ENCODE measurements around the gene PGAM2.

Gene PGAM2

DNA sequence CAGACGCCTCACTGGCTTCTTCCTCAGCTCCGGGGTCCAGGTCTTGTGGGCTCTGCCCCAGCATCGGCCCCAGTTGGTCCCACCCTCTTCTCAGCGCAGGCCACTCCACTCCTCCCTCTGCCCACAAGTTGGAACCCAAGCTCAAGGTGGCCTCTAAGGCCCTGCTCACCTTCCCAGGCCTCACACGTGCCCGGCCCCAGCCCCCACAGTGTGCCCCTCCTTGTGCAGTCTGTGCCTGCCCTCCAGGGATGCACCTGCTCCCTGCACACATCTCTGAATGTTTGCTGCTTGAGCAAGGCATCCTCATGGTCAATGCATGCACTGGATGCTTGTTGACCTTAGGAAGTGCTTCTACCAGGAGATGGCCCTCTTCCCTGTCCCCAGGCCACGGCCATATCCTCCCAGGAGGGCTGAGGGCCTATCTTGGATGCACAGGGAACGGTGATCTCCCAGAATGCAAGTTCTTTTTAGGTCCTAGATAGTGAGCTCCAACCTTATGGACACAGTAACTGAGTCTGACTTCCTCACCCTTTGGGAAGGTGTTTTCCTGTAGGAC is 31.0 kb upstream of the PGAM2 start:
- H3K36me3 ChIP-seq (ENCODE audit: insufficient read depth, low read length): no peaks in the 10 kb centered on the region
- peaks cover 70% of the 10 kb centered on the region for H3K4me1 ChIP-seq (ENCODE audit: insufficient read depth, low read length, poor library complexity, severe bottlenecking)
- H3K4me3 ChIP-seq (ENCODE audit: low read length, poor library complexity, severe bottlenecking): peak overlapping the region; percentile 14
- no peaks in the 10 kb centered on the region for H3K9me3 ChIP-seq (ENCODE audit: insufficient read depth, low read depth, low read length)
- peak overlapping the region; percentile 74 for H3K9ac ChIP-seq (ENCODE audit: low read depth, low read length, poor library complexity, severe bottlenecking)
- H3K79me2 ChIP-seq (ENCODE audit: insufficient read depth, low read length): no peaks in the 10 kb centered on the region
- TF ChIP-seq EZH2phosphoT487 (IDR thresholded peaks at IDR 0.05; ENCODE audit: borderline replicate concordance): no peak
- TF ChIP-seq, protein P1, sequence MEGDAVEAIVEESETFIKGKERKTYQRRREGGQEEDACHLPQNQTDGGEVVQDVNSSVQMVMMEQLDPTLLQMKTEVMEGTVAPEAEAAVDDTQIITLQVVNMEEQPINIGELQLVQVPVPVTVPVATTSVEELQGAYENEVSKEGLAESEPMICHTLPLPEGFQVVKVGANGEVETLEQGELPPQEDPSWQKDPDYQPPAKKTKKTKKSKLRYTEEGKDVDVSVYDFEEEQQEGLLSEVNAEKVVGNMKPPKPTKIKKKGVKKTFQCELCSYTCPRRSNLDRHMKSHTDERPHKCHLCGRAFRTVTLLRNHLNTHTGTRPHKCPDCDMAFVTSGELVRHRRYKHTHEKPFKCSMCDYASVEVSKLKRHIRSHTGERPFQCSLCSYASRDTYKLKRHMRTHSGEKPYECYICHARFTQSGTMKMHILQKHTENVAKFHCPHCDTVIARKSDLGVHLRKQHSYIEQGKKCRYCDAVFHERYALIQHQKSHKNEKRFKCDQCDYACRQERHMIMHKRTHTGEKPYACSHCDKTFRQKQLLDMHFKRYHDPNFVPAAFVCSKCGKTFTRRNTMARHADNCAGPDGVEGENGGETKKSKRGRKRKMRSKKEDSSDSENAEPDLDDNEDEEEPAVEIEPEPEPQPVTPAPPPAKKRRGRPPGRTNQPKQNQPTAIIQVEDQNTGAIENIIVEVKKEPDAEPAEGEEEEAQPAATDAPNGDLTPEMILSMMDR (conservative IDR thresholded peaks at IDR 0.05; ENCODE audit: low read length): no peak
- H2AFZ ChIP-seq (ENCODE audit: low read length): no peak overlapping the region
- no peaks in the 10 kb centered on the region for H3K27me3 ChIP-seq (ENCODE audit: insufficient read depth, low read length, poor library complexity, severe bottlenecking)
- H3F3A ChIP-seq (ENCODE audit: low read depth): peaks cover 9% of the 10 kb centered on the region
- peak overlapping the region; percentile 55 for H3K4me2 ChIP-seq (ENCODE audit: low read depth, low read length, poor library complexity, severe bottlenecking)
- no peaks in the 10 kb centered on the region for H3K9me2 ChIP-seq (replicated peaks; ENCODE audit: low read depth, low read length)
- H4K20me1 ChIP-seq (ENCODE audit: insufficient read depth, low read length, poor library complexity, severe bottlenecking): no peaks in the 10 kb centered on the region

DNA sequence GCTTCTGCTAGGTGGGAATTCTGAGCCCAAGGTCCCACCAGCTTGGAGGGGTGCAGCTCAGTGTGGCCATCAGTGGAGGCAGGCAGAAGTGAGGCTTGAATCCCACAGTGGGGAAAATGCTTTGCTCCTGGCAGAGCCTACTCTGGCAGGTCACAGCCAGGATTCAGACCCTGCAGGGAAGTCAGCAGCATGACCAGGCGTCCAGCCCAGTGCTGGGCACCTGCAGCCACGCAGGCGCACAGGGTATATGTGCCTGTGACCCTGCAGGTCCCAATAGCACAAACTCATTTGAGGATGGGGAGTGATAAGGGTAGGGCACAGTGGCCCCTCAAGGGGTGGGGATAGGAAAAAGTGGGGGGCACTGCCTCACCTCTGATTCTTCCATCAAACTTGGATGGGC is 30.4 kb upstream of the PGAM2 start:
- Histone ChIP-seq H3K79me2 (ENCODE audit: insufficient read depth, low read length) (no peaks in the 10 kb centered on the region), H3K9me2 (replicated peaks; ENCODE audit: low read depth, low read length) (no peaks in the 10 kb centered on the region), H4K20me1 (ENCODE audit: insufficient read depth, low read length, poor library complexity, severe bottlenecking) (no peaks in the 10 kb centered on the region), H2AFZ (ENCODE audit: low read length) (no peak overlapping the region), H3K4me3 (ENCODE audit: low read length, poor library complexity, severe bottlenecking) (no peak overlapping the region), H3K36me3 (ENCODE audit: insufficient read depth, low read length) (no peaks in the 10 kb centered on the region), H3F3A (ENCODE audit: low read depth) (peaks cover 9% of the 10 kb centered on the region), H3K9ac (ENCODE audit: low read depth, low read length, poor library complexity, severe bottlenecking) (peak overlapping the region; percentile 74), H3K4me1 (ENCODE audit: insufficient read depth, low read length, poor library complexity, severe bottlenecking) (peaks cover 68% of the 10 kb centered on the region), H3K4me2 (ENCODE audit: low read depth, low read length, poor library complexity, severe bottlenecking) (no peak overlapping the region), H3K9me3 (ENCODE audit: insufficient read depth, low read depth, low read length) (no peaks in the 10 kb centered on the region), H3K27me3 (ENCODE audit: insufficient read depth, low read length, poor library complexity, severe bottlenecking) (no peaks in the 10 kb centered on the region)
- no peak for TF ChIP-seq EZH2phosphoT487 (IDR thresholded peaks at IDR 0.05; ENCODE audit: borderline replicate concordance)
- TF ChIP-seq, protein P1 (conservative IDR thresholded peaks at IDR 0.05; ENCODE audit: low read length): no peak

DNA sequence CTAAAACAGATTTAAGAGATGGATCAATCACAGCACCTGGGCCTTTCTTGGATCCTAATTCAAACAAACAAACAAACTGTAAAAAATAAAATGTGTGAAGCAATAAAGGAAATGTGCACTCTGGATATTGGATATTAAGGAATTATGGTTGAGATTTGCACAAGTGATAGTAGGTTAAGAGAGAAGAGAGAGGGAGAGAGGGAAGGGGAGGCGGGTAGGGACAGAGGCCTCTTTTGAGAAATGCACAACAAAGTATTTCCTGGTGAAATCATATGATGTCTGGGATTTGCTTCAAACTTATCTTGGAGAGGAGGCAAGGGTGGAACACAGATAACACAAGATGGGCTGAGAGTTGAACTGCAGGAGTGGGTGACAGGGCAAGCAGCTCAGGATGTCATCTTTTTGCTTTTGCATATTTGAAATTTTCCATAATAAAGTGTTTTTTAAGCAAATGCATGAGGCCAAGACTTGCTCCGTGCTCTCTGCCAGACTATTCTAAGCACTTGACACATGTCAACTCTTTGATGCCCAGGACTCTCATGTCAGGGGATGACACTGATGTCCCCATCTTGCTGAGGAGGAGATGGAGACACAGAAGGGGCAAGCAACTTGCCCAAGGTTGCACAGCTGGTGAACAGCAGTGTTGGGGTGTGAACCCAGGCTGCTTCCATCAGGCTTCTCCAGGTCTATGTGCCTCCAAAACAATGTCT is 29.7 kb upstream of the PGAM2 start:
- Histone ChIP-seq H3K4me2 (ENCODE audit: low read depth, low read length, poor library complexity, severe bottlenecking) (no peak overlapping the region), H4K20me1 (ENCODE audit: insufficient read depth, low read length, poor library complexity, severe bottlenecking) (no peaks in the 10 kb centered on the region), H2AFZ (ENCODE audit: low read length) (no peak overlapping the region), H3K36me3 (ENCODE audit: insufficient read depth, low read length) (no peaks in the 10 kb centered on the region), H3K9me2 (replicated peaks; ENCODE audit: low read depth, low read length) (no peaks in the 10 kb centered on the region), H3K4me1 (ENCODE audit: insufficient read depth, low read length, poor library complexity, severe bottlenecking) (peaks cover 61% of the 10 kb centered on the region), H3K27me3 (ENCODE audit: insufficient read depth, low read length, poor library complexity, severe bottlenecking) (no peaks in the 10 kb centered on the region), H3K79me2 (ENCODE audit: insufficient read depth, low read length) (no peaks in the 10 kb centered on the region), H3K4me3 (ENCODE audit: low read length, poor library complexity, severe bottlenecking) (no peak overlapping the region), H3K9me3 (ENCODE audit: insufficient read depth, low read depth, low read length) (no peaks in the 10 kb centered on the region), H3K9ac (ENCODE audit: low read depth, low read length, poor library complexity, severe bottlenecking) (peak overlapping the region; percentile 74), H3F3A (ENCODE audit: low read depth) (peaks cover 9% of the 10 kb centered on the region)
- no peak for TF ChIP-seq EZH2phosphoT487 (IDR thresholded peaks at IDR 0.05; ENCODE audit: borderline replicate concordance)
